Measurements from ENCODE around the gene NECAB3.

NECAB3 gene

GRCh38 chr20:33686984-33687366, 12.7 kb upstream of the NECAB3 start:
- DNase-seq, result no peak
- Mint-ChIP-seq H3K4me3 (peak overlapping the region; percentile 69 to 79), H3K27me3 (no peaks in the 10 kb centered on the region), H3K9me3 (no peaks in the 10 kb centered on the region), H3K27ac (peak overlapping the region in 1 of 2 donors; percentile 89), H3K4me1 (peaks cover 85% of the 10 kb centered on the region)
- no peak for ATAC-seq

GRCh38 chr20:33686100-33686983, 12.1 kb upstream of the NECAB3 start, which contains the start of gene E2F1:
Gene E2F1 (minus strand): TSS chr20:33686385. CDS start chr20:33686264, 121 bp downstream.
- Mint-ChIP-seq H3K4me3 (peak within 1 kb of the TSS; percentile 86 to 95), H3K4me1 (peaks cover 89% of the 10 kb centered on the region), H3K9me3 (no peaks in the 10 kb centered on the region)

GRCh38 chr20:33685328-33686099, 11.3 kb upstream of the NECAB3 start:
- Mint-ChIP-seq H3K4me1 (peaks cover 89% of the 10 kb centered on the region), H3K4me3 (peak overlapping the region; percentile 86 to 95), H3K9me3 (no peaks in the 10 kb centered on the region), H3K27ac (peak overlapping the region; percentile 93 to 96), H3K27me3 (no peaks in the 10 kb centered on the region)
- ATAC-seq (peak; percentile 69), DNase-seq (peak; percentile 64 to 68)

More at GRCh38 chr20:33686100-33686983, 12.1 kb upstream of the NECAB3 start, which contains the start of gene E2F1:
- DNase-seq, result peak; percentile 95 to 97
- no peaks in the 10 kb centered on the region for H3K27me3 Mint-ChIP-seq
- peak; percentile 90 for ATAC-seq
- peak within 1 kb of the TSS; percentile 93 to 96 for H3K27ac Mint-ChIP-seq

- DNase-seq, result no peak
- H3K27ac Mint-ChIP-seq, result peak overlapping the region; percentile 93 to 96
- H3K27me3 Mint-ChIP-seq, result no peaks in the 10 kb centered on the region
- H3K9me3 Mint-ChIP-seq, result no peaks in the 10 kb centered on the region
- H3K4me1 Mint-ChIP-seq, result peaks cover 89% of the 10 kb centered on the region
- ATAC-seq, result no peak
- H3K4me3 Mint-ChIP-seq, result peak overlapping the region; percentile 86 to 95
These were observed 10.5 kb upstream of the NECAB3 start for GRCh38 chr20:33684533-33685327.

GRCh38 chr20:33681728-33682353, 7.6 kb upstream of the NECAB3 start:
- H3K27ac Mint-ChIP-seq, result peak overlapping the region; percentile 65 to 94
- DNase-seq (no peak), ATAC-seq (no peak)
- H3K4me1 Mint-ChIP-seq, result peaks cover 77% of the 10 kb centered on the region
- H3K9me3 Mint-ChIP-seq, result no peaks in the 10 kb centered on the region
- peak overlapping the region; percentile 52 to 67 for H3K4me3 Mint-ChIP-seq
- H3K27me3 Mint-ChIP-seq, result no peaks in the 10 kb centered on the region

GRCh38 chr20:33681288-33681687, 7.1 kb upstream of the NECAB3 start:
- Mint-ChIP-seq H3K4me3 (peak overlapping the region in 1 of 2 donors; percentile 67), H3K27ac (peak overlapping the region in 1 of 2 donors; percentile 65), H3K27me3 (no peaks in the 10 kb centered on the region), H3K9me3 (no peaks in the 10 kb centered on the region), H3K4me1 (peaks cover 76% of the 10 kb centered on the region)
- no peak for DNase-seq
- ATAC-seq, result no peak

- H3K27ac Mint-ChIP-seq, result peak overlapping the region in 1 of 2 donors; percentile 46
- H3K9me3 Mint-ChIP-seq, result no peaks in the 10 kb centered on the region
- no peaks in the 10 kb centered on the region for H3K27me3 Mint-ChIP-seq
- ATAC-seq (no peak), DNase-seq (no peak)
- peak overlapping the region in 1 of 2 donors; percentile 39 for H3K4me3 Mint-ChIP-seq
- peaks cover 82% of the 10 kb centered on the region for H3K4me1 Mint-ChIP-seq
These were observed 6.5 kb upstream of the NECAB3 start for GRCh38 chr20:33680686-33681085.

- H3K27me3 Mint-ChIP-seq, result no peaks in the 10 kb centered on the region
- H3K4me1 Mint-ChIP-seq, result peaks cover 81% of the 10 kb centered on the region
- H3K4me3 Mint-ChIP-seq, result peak overlapping the region; percentile 19 to 67
- peak overlapping the region in 1 of 2 donors; percentile 54 for H3K27ac Mint-ChIP-seq
- peak; percentile 55 to 69 for DNase-seq
- no peaks in the 10 kb centered on the region for H3K9me3 Mint-ChIP-seq
- peak; percentile 82 for ATAC-seq
These were observed 5.7 kb upstream of the NECAB3 start for GRCh38 chr20:33679758-33680485.

GRCh38 chr20:33677991-33678702, 3.9 kb upstream of the NECAB3 start:
- DNase-seq (no peak), ATAC-seq (no peak)
- Mint-ChIP-seq H3K27ac (no peak overlapping the region), H3K4me3 (peak overlapping the region in 1 of 2 donors; percentile 69), H3K27me3 (no peaks in the 10 kb centered on the region), H3K9me3 (no peaks in the 10 kb centered on the region), H3K4me1 (peaks cover 82% of the 10 kb centered on the region)

GRCh38 chr20:33676652-33677645, 2.7 kb upstream of the NECAB3 start:
- Mint-ChIP-seq H3K27me3 (no peaks in the 10 kb centered on the region), H3K9me3 (no peaks in the 10 kb centered on the region), H3K27ac (peak overlapping the region in 1 of 2 donors; percentile 79), H3K4me3 (no peak overlapping the region), H3K4me1 (peaks cover 81% of the 10 kb centered on the region)
- DNase-seq (no peak), ATAC-seq (no peak)

GRCh38 chr20:33676121-33676520, 1.9 kb upstream of the NECAB3 start:
- no peak overlapping the region for H3K27ac Mint-ChIP-seq
- peak overlapping the region in 1 of 2 donors; percentile 28 for H3K4me3 Mint-ChIP-seq
- no peaks in the 10 kb centered on the region for H3K9me3 Mint-ChIP-seq
- no peak for ATAC-seq
- no peaks in the 10 kb centered on the region for H3K27me3 Mint-ChIP-seq
- DNase-seq, result no peak
- H3K4me1 Mint-ChIP-seq, result peaks cover 73% of the 10 kb centered on the region

GRCh38 chr20:33675136-33675959, 1.1 kb upstream of the NECAB3 start:
- Mint-ChIP-seq H3K4me3 (peak overlapping the region; percentile 55 to 73), H3K27ac (no peak overlapping the region), H3K27me3 (no peaks in the 10 kb centered on the region), H3K4me1 (peaks cover 65% of the 10 kb centered on the region), H3K9me3 (no peaks in the 10 kb centered on the region)
- ATAC-seq (no peak), DNase-seq (no peak)

Data from stimulated activated naive CD8-positive, alpha-beta T cell treated with anti-CD3 and anti-CD28 coated beads, Interleukin-15, amount 100 ng/mL, for 72 hours (primary cell).